Hepatocyte (in vitro differentiated cells): Measurements from ENCODE around the gene IP6K2. TPM values are rescaled to one million over a fixed set of nuclear protein-coding genes. Genes with fewer than 3 reads are reported as not detected.

ENCODE experiments used
- DNase-seq: peaks from one replicate; pipeline ENCODE4 v3.0.0-alpha.2; 2016; ENCODE audit warnings: low spot score
- H2AFZ ChIP-seq: fragments of 200-600 bp; sonication (generic); 2 replicates; pipeline ENCODE4 v1.6.0; 2016; ENCODE audit warnings: antibody characterized with exemption, mild to moderate bottlenecking
- H3K27ac ChIP-seq: fragments of 200-600 bp; sonication (generic); 2 replicates; pipeline ENCODE4 v1.5.1; 2016; ENCODE audit warnings: mild to moderate bottlenecking
- H3K27me3 ChIP-seq: fragments of 200-600 bp; sonication (generic); 2 replicates; pipeline ENCODE4 v1.6.1; 2016
- H3K36me3 ChIP-seq: fragments of 200-600 bp; sonication (generic); replicated peaks from 2 replicates; pipeline ENCODE4 v1.5.1; 2016; ENCODE audit warnings: low read depth; ENCODE audit not compliant: insufficient read depth
- H3K4me1 ChIP-seq: fragments of 200-600 bp; sonication (generic); 2 replicates; pipeline ENCODE4 v1.5.1; 2016; ENCODE audit warnings: mild to moderate bottlenecking, moderate library complexity; ENCODE audit not compliant: insufficient read depth
- H3K4me2 ChIP-seq: fragments of 200-600 bp; sonication (generic); 2 replicates; pipeline ENCODE4 v1.6.0; 2016
- H3K4me3 ChIP-seq: fragments of 200-600 bp; sonication (generic); 2 replicates; pipeline ENCODE4 v1.5.1; 2016; ENCODE audit warnings: mild to moderate bottlenecking
- H3K79me2 ChIP-seq: fragments of 200-600 bp; sonication (generic); 2 replicates; pipeline ENCODE4 v1.6.0; 2017; ENCODE audit warnings: mild to moderate bottlenecking
- H3K9me2 ChIP-seq: fragments of 200-600 bp; sonication (generic); replicated peaks from 2 replicates; pipeline ENCODE4 v1.6.0; 2017; ENCODE audit warnings: mild to moderate bottlenecking; ENCODE audit not compliant: insufficient read depth
- H3K9me3 ChIP-seq: fragments of 200-600 bp; sonication (generic); 2 replicates; pipeline ENCODE4 v1.5.1; 2016; ENCODE audit warnings: low read depth, mild to moderate bottlenecking
- H4K20me1 ChIP-seq: fragments of 200-600 bp; sonication (generic); 2 replicates; pipeline ENCODE4 v1.6.0; 2016; ENCODE audit warnings: mild to moderate bottlenecking; ENCODE audit not compliant: insufficient read depth, poor library complexity, severe bottlenecking
- EZH2 ChIP-seq: fragments of 200-600 bp; sonication (generic); IDR thresholded peaks from 2 replicates; pipeline ENCODE4 v1.6.1; 2016; ENCODE audit warnings: antibody characterized with exemption, mild to moderate bottlenecking, borderline replicate concordance
- EZH2phosphoT487 ChIP-seq: fragments of 200-600 bp; sonication (generic); IDR thresholded peaks from one replicate; pipeline ENCODE4 v1.6.1; 2018; ENCODE audit warnings: antibody characterized with exemption, mild to moderate bottlenecking, low read depth, moderate library complexity; ENCODE audit not compliant: unreplicated experiment, severe bottlenecking
- WGBS: methylation state at CpG from one replicate; pipeline ENCODE4 v1.1.6; 2016; ENCODE audit warnings: low lambda C conversion rate; ENCODE audit errors: missing lambda C conversion rate; 5-methylcytosine and 5-hydroxymethylcytosine counted together
- polyA plus RNA-seq: library from polyadenylated mRNA; unstranded; fragments of >200 nt; fragmentation: Nextera tagmentation; extraction: Ambion mirVana; gene quantifications from 2 replicates; pipeline ENCODE4 v1.2.1, GENCODE V29; 2016
- total RNA-seq: library from RNA; depleted of rRNA; stranded (reverse); fragments of >200 nt; gene quantifications from 2 replicates; pipeline ENCODE4 v1.2.3, GENCODE V29; 2014
- TF ChIP-seq, protein P1 (sequence below): fragments of 200-600 bp; sonication (generic); IDR thresholded peaks from 2 replicates; pipeline ENCODE4 v1.5.1; 2016; ENCODE audit warnings: antibody characterized with exemption, mild to moderate bottlenecking; ENCODE audit not compliant: poor library complexity

IP6K2 gene
- total and polyA plus RNA-seq, 2 experiments from 2014 or later: 112 to 155 TPM

DNA sequence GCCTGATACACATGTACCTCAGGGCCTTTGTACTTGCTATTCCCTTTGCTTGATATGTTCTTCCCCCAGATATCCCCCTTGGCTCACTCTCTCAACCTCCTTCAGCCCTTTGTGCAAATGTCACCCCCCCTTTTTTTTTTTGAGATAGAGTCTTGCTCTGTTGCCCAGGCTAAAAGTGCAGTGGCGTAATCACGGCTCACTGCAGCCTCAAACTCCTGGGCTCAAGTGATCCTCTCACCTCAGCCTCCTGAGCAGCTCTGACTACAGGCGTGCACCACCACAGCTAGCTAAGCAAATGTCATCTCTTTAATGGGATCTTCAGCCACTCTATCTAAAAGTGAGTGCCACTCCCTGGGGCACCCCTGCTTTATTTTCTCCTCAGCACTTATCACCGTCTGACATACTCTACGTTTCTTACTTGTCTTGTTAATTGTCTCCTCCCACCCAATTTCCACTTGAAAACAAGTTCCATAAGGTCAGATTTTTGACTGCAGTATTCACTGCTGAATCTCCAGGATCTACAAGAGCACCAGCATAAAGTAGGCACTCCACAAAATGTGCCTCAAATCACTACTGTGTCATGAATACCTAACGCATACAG, 14.6 kb downstream of the IP6K2 start:
- WGBS: 91% methylated on average over 6 of the region's 6 CpGs
- Histone ChIP-seq H3K9me3 (no peaks in the 10 kb centered on the region), H3K4me2 (no peak overlapping the region), H3K9me2 (no peaks in the 10 kb centered on the region), H3K27me3 (no peaks in the 10 kb centered on the region), H3K36me3 (no peaks in the 10 kb centered on the region), H3K4me3 (no peak overlapping the region), H3K79me2 (peaks cover 100% of the 10 kb centered on the region), H4K20me1 (peaks cover 100% of the 10 kb centered on the region), H3K27ac (no peak overlapping the region), H2AFZ (no peak overlapping the region), H3K4me1 (no peaks in the 10 kb centered on the region)
- TF ChIP-seq EZH2 (no peak), EZH2phosphoT487 (no peak)
- TF ChIP-seq, protein P1, sequence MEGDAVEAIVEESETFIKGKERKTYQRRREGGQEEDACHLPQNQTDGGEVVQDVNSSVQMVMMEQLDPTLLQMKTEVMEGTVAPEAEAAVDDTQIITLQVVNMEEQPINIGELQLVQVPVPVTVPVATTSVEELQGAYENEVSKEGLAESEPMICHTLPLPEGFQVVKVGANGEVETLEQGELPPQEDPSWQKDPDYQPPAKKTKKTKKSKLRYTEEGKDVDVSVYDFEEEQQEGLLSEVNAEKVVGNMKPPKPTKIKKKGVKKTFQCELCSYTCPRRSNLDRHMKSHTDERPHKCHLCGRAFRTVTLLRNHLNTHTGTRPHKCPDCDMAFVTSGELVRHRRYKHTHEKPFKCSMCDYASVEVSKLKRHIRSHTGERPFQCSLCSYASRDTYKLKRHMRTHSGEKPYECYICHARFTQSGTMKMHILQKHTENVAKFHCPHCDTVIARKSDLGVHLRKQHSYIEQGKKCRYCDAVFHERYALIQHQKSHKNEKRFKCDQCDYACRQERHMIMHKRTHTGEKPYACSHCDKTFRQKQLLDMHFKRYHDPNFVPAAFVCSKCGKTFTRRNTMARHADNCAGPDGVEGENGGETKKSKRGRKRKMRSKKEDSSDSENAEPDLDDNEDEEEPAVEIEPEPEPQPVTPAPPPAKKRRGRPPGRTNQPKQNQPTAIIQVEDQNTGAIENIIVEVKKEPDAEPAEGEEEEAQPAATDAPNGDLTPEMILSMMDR: no peak
- DNase-seq: no peak

DNA sequence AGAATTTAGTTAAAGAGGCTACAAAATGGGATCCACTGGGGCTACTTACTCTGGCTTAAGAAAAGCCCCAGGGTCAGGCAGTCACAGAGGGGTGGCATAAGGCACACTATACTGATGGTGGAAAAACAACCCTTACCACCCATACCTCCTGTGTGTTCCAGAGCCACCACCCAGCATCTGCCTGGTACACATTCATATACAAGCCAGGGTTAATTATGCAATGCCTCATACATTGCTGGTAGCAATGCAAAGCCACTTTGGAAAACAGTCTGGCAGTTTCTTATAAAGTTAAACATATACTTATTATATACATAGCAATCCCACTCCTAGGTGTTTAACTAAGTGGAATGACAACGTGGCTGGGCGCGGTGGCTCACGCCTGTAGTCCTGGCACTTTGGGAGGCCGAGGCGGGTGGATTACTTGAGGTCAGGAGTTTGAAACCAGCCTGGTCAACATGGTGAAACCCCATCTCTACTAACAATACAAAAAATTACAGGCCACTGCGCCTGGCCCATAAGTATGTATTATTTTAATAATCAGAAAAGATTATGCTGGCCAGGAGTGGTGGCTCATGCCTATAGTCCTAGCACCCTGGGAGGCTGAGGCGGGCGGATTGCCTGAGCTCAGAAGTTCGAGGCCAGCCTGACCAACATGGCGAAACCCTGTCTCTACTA, 16.2 kb downstream of the IP6K2 start:
- Histone ChIP-seq H3K27ac (no peak overlapping the region), H3K79me2 (peaks cover 100% of the 10 kb centered on the region), H3K27me3 (no peaks in the 10 kb centered on the region), H3K4me3 (no peak overlapping the region), H2AFZ (no peak overlapping the region), H3K9me2 (no peaks in the 10 kb centered on the region), H3K4me2 (no peak overlapping the region), H3K36me3 (no peaks in the 10 kb centered on the region), H3K4me1 (peaks cover 8% of the 10 kb centered on the region), H3K9me3 (no peaks in the 10 kb centered on the region), H4K20me1 (peaks cover 100% of the 10 kb centered on the region)
- no peak for TF ChIP-seq EZH2phosphoT487
- 95% methylated on average over 11 of the region's 11 CpGs for WGBS
- no peak for DNase-seq

DNA sequence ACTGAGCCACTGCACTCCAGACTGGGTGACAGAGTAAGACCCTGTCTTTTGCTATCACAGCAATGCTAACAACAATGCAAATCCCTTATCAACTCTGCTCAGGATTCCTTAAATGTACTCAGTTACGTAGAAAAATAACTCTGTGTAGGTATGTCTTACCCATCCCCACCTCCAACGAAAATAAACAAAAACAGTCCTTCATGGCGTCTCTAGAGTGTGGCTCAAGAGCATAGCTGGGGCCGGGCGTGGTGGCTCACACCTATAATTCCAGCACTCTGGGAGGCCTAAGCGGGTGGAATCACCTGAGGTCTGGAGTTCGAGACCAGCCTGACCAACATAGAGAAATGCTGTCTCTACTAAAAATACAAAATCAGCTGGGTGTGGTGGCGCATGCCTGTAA, 18.1 kb downstream of the IP6K2 start:
- Histone ChIP-seq H3K4me3 (no peak overlapping the region), H3K9me3 (no peaks in the 10 kb centered on the region), H3K27ac (no peak overlapping the region), H3K79me2 (peaks cover 99% of the 10 kb centered on the region), H2AFZ (no peak overlapping the region), H3K36me3 (no peaks in the 10 kb centered on the region), H4K20me1 (peaks cover 100% of the 10 kb centered on the region), H3K4me2 (no peak overlapping the region), H3K9me2 (no peaks in the 10 kb centered on the region), H3K4me1 (peaks cover 28% of the 10 kb centered on the region), H3K27me3 (no peaks in the 10 kb centered on the region)
- WGBS: 94% methylated on average over 8 of the region's 8 CpGs
- no peak for TF ChIP-seq EZH2phosphoT487
- TF ChIP-seq, protein P1: no peak
- TF ChIP-seq EZH2: no peak
- no peak for DNase-seq

DNA sequence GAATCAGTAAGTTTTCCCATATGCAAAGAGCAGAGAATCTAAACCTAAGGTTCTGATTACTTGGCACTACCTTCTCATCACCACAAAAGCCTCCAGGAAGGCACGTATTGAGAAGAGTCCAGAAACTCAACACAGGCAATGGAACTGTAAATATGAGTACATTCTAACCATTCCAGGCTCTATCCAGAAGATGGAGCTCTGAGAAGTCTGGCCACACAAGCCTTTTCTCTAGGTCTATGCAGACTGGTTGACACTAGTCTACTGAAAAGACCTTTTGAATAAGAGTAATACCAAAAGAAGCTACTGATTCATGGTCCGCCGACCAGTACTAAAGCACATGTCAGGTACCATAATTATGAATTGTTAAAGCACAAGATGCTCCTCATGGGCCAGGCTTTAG, 19.1 kb downstream of the IP6K2 start:
- peaks cover 100% of the 10 kb centered on the region for H4K20me1 ChIP-seq
- no peaks in the 10 kb centered on the region for H3K36me3 ChIP-seq
- WGBS: 96% methylated on average over 3 of the region's 3 CpGs

More for the DNA sequence above, 19.1 kb downstream of the IP6K2 start:
- no peak overlapping the region for H3K4me2 ChIP-seq
- no peaks in the 10 kb centered on the region for H3K27me3 ChIP-seq
- H2AFZ ChIP-seq: no peak overlapping the region
- H3K4me1 ChIP-seq: peaks cover 30% of the 10 kb centered on the region
- H3K9me2 ChIP-seq: no peaks in the 10 kb centered on the region
- no peak for DNase-seq
- H3K27ac ChIP-seq: peak overlapping the region; percentile 1
- TF ChIP-seq, protein P1: peak; percentile 14
- TF ChIP-seq EZH2: no peak
- peaks cover 98% of the 10 kb centered on the region for H3K79me2 ChIP-seq
- H3K4me3 ChIP-seq: no peak overlapping the region
- H3K9me3 ChIP-seq: no peaks in the 10 kb centered on the region
